Fibroblast of skin of left biceps (primary cell): ENCODE measurements around the gene CAPN8.

ENCODE experiments used
- DNase-seq, 2 experiments: peaks; one replicate each; pipeline ENCODE4 v3.0.0-alpha.2; 2013; ENCODE audit warnings: low read depth in 2 of 2

CAPN8 gene

DNA sequence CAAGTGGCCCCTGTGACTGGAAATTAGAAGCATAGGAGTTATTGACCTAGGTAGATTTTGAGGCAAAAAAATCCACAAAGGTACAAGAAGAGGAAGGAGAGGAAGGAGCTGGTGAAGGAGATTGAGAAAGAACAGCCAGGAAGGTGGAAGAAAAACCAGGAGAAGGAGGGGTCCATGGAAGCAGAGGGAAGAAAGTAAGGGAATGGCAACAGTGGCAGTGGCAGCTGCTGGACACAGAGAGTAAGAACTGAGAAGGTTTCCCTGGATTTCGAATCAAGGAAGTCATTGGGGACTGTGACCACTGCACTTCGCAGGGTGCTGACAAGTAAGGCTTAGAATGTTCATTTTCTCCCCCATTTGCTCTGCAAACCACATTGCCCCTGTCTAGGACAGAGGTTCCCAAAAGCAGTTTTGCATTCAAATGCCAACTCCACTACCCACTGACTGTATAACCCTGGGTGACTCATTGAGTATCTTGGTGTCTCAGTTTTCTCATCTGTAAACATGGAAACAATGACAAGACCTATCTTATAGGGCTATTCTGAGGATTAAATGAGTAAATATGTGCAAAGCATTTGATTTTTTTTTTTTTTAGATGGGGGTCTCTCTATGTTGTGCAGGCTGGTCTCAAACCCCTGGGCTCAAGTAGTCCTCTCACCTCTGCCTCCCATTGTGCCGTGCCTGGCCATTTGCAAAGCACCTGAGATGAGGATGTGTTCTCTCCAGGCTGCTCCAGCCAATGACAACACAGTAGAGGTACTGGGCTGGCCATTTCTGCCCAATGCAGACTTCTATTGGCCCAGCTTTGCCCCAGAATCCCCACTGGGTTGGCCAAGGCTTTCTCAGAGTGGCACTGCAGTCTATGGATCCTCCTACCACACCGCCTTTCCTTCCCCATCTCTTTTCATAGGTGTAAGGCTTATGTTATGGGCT lies 37.5 kb upstream of the CAPN8 start:
- no peak for DNase-seq

DNA sequence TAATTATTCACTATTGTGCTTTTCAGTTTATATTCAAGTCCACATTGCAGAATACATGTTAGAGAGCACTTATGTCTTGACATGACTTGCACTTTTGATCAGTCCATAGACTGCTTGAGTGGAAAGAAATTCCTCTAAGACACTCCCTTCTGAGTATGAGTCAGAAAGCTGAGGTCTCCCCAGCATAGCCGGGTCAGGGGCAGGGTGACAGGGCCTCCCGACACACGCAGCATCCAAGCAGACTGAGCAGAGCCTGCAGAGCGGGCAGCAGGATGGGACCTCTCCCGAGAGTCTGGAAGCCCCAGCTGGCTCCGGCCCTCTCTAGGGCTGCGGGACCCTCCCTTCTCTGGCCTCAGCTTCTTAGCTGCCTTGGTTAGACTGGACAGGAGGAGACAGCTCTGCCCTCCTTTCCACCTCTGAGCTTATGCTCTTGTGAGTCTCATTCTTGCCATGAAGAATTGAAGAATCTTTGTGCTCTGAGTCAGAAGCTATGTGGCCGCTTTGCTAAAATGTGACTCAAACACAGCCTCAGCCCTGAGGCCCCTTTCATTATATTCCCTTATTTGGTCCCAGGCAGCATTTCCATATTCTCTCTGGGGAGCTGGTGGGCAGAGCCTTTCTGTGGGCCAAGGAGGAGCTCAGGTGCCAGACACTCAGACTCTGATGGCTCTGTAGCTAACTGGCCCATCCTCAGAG lies 35.6 kb upstream of the CAPN8 start:
- peak; percentile 96 for DNase-seq

DNA sequence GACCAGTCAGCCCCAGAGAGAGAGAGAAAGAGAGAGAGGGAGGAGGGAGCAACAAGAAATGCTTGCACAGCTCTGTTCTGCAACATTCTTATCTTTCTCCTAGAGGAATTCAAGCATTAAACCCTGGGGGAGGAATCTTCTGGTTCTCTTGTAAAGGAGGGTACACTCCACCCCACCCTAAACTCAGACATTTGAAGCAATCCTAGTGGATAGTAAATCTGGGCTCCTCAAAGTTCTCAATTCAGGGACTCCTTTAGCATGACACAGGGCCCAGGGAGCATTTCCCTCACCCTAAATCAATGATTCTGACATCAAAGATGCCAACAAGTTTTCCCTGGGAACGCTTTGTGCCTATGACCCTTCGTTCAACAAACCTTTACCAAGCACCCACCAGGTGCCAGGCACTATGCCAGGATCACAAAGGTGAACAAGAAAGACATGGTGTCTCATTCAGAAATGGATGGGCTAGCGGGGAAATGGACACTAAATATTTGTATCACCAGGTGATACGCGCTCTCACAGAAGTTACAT lies 35.0 kb upstream of the CAPN8 start:
- no peak for DNase-seq

DNA sequence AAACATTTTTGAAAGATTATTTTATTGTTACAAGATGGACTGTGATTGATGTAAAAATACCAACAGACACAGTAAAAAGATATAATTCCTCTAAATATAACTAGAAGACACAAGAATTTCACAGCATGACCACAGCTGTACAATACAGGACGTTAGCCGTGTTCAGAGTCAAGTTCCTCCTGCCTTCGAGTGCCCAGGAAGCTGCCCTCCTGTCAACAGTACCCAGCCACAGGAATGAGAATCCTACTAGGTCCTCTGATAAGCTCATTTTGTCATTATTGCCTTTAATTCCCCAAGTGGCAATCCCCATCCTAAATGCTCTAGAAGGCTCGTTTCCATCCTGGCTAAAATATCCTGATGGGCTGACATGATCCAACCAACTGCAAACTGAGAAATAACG lies 30.4 kb upstream of the CAPN8 start:
- DNase-seq: no peak

DNA sequence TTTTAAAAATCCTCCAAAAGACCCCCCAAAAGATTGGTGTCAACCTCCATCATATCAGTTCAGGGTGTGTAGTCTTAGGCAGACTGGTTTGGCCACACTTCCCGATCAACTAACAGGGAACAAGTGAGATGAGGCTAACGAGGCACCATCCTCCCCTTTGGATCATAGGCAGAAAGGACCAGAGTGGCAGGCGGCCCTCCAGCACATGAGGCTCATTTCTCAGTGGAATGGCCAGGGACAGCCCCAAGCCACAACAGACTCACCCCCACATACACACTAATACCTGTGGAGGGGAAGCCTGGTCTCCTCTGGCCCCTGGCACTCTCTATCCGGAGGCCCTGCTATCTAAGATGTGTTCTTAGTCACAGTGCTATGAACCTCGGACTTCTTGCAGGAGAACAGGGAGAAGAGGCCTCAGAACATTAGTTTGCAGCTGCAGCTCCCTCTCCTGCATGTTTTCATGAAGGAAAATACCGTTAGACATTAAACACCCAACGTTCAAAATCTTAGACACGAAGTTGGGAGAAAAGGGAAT lies 29.6 kb upstream of the CAPN8 start:
- DNase-seq: no peak

DNA sequence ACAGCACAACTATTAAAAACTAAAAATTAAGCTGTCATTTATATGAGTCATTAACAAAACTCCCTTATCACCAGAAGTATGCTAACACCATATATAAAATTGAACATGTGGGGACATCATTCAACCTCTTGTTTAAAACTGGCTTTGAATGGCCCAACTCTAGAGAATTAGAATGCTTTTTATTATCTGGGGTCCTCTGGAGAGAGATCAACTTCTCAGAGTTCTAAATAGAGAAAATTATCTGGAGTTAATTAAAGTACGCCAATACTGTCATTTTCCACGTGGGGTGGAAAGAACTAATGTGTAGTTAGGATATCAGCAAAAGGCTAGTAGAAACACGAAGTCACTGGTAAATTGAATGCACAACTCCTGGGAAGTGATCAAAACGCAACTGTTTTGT lies 25.6 kb upstream of the CAPN8 start:
- no peak for DNase-seq

DNA sequence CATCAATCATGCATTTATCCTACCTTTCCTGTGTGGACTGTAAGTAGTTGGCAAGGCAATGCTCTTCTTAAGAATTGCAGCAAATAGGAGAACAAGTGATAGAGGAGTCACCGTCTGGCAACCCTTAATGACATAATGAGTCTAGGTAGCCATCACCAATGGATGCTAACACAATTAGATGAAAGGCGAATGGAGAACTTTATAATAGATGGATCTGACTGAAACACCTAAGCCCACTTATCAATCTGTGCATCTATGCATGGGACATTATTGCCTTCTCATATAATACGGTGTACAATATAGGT lies 18.9 kb upstream of the CAPN8 start:
- DNase-seq: no peak

DNA sequence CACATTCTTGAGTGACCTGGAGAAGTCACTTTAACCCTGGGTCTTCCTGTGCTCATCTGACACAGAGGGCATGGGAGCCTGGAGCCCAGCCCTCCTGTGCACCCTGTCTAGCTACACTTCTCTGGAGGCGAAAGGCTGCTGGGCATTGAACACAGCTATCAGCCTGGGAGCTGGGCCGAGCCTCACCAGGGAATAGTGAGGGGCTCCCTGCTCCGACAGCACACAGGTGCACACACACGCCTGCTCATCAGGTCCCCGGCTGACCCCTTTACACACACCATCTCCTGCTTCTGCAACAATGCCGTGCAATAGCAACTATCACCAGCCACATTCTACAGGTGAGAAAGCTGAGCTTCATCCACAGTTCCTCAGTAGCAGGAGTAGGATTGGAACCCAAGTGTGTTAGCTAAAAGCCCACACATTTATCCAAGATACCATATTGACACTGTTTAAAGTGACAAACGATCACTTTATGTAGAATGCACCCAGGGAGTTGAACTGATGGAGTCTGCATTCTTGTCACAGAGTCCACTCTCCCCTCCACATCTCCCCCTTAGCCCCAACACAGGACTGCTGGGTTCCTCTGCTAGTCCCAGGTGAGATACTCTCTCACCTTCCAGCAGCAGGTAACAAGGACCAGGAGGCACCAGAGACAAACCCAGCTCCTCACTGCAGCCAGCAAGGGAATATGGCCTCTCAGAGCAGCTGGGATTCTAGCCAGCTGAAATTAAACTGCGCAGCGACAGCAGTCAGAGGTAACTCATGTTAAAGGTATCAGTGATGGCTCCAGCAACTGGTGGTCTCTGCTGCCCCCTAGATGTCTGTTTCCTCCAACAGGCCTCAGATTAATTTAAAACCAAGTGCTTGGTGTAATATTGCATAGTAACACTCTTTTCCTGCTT lies 18.3 kb upstream of the CAPN8 start:
- DNase-seq: no peak

DNA sequence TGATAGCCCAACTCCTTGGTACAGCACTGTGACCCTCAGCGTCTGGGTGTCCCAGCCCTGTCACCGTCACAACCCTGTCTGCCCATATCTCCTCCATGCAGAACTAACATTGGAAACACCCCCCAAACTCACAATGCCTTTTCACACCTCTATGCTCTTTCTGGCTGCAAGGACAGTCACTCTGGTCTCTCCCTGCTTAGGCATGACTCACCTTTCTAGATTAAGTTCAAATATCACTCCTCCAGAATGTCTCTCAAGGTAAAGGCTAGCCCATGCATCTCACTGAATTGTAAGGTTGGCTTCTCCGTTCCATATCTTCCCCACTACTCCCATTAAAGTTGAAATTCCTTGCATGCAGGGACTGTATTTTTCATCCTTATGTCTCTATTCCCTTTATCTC lies 17.0 kb upstream of the CAPN8 start:
- no peak for DNase-seq

DNA sequence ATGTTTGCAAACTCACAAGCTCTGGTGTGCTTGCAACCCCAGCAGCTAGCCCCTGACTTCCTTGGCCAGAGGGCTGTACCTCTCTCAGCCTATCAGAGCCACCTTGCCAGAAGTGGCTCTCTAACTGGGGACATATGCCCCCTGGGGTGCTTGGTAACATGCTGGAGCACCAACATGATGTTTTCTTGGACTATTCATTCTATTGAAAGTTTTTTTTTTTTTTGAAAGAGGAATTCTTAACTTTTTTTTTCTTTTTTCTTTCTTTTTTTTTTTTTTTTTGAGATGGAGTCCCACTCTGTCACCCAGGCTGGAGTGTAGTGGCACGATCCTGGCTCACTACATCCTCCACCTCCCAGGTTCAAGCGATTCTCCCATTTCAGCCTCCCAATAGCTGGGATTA lies 14.7 kb upstream of the CAPN8 start:
- no peak for DNase-seq

DNA sequence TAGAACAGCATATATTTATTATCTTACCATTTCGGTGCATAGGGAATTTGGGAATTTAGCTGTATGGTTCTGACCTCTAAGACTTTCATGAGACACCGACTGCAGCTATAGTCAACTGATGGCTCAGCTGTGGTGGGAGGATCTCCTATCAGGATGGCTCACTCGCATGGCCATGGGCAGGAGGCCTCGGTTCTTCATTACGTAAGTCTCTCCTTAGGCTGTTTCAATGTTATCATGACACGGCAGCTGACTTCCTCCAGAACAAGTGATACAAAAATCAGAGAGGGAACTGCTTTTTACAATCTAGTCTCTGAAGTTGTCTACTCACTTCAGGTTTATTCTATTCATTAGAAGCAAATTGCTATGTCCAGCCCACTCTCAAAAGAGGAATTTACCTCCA lies 13.3 kb upstream of the CAPN8 start:
- DNase-seq: no peak

DNA sequence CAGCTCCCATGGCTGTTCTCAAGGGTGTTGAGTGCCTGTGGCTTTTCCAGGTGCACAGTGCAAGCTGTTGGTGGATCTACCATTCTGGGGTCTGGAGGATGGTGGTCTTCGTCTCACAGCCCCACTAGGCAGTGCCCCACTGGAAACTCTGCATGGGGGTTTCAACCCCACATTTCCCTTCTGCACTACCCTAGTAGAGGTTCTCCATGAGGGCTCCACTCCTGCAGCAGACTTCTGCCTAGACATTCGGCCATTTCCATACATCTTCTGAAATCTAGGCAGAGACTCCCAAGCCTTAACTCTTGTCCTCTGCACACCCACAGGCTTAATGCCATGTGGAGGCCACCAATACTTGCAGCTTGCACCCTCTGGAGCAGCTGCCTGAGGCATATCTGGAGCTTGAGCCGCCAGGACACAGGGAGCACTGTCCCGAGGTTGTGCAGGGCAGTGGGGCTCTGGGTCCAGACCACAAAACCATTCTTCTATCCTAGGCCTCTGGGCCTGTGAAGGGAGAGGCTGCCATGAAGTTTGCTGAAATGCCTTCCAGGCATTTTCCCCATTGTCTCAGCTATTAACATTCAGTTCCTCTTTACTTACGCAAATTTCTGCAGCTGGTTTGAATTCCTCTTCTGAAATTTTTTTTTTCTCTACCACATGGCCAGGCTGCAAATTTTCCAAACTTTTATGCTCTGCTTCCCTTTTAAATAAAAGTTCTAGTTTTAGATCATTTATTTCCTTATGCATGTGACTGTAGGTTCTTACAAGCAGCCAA lies 8.8 kb upstream of the CAPN8 start:
- no peak for DNase-seq

DNA sequence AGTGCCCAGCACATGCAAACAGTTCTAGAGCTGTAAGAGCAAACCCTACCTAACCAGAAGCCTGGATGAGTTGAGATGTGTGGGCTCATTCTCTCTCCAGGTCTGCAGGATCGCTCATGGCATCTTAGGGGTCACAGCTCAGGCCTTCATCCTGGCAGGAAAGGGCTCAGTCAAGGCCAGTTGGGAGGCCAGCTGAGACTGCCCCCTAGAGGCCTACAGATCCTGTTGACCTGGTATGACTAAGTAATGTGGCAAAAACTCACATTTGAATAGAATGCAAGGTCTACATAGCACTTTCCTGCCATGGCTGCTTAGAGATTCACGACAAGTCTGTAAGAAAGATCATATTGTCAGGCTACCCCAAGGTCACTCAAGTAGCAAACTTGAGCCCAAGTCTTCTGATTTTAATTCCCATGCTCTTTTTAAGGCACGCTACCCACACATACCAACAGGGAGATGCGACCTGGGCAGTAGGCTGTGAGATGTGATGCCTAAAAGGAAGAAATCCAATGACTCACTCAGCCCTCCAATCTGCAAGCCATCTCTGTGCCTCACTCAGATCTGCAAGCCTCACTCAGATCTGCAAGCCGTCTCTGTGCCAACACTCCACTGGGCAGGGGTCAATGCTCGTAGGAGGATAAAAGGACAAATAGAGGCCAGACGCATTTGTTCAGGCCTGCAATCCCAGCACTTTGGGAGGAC lies 5.1 kb upstream of the CAPN8 start:
- DNase-seq: no peak

DNA sequence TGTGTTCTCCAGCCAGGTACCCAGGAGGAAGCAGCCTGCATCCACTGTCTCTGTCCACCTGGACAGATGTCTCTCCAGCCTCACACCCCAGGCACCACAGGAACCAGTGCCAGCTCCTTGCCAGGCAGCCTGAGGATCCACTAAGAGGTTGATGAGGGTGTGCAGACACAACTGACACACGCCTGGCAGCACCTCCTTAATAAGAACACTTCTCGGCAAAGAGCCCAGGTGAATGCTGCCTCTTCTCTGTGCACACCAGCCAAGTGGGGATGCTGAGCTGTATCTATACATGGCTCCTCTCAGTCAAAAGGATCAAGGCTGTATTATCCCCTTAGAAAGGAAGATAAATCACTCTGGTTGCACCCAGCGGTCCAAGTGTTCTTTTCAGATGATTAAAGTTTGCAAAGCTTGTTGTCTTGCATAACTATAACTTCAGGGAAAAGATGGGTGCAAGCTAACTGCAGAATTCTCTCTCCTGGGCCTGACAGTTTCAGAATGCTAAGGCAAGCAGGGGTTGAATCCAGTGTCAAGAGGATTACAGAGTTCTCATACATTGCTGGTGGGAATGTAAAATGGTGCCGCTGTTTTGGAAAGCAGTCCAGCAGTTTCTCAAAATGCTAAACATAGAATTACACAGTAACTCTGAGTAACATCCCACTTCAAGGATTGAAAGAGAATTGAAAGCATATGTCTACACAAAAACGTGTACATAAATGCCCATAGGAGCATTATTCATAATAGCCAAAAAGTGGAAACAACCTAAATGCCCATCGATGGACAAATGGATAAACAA lies 3.7 kb upstream of the CAPN8 start:
- no peak for DNase-seq

DNA sequence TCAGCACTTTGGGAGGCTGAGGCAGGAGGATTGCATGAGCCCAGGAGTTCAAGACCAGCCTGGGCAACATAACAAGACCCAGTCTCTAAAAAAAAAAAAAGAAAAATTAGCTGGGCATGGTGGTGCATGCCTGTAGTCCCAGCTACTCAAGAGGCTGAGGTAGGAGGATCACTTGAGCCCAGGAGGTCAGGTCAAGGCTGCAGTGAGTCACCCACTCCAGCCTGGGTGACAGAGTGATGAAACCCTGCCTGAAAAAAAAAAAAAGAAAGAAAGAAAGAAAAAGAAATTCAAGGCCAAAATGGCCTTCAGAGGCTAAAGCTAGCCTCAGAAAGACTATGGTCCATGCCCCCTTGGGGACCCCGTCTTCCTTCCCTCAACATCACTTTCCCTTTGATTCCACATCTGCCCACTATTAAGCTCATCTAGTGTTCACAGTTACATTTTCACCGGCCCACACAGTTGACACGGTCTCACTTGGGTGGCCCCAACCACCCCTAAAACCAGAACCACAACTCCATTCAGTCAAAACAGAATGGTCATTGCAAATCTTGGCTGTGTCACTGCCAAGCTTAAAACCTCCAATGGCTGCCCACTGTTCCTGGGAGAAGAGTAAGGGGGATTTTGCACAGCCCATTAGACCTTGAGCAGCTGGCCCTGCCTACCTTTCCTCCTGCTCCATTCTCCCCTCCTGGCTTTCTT lies 2.1 kb upstream of the CAPN8 start:
- no peak for DNase-seq

DNA sequence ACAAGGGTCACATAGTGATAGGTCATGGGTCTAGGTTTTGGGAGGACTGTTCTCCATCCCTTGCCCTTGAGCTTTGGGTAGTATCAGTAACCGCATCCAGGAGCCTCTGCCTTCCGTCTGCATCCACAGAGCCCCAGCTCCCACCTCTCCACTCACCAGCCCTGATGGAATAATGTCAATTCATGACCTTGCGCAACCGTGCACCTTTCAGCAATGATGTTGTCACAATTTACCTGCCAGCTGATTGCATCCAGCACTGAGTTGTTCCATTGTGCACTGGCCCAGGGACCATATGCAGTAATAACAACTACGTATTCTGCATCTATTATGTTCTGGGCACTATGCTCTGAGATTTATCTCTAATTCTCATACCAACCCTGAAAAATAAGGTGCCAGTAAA lies 1.4 kb downstream of the CAPN8 start:
- DNase-seq: no peak

DNA sequence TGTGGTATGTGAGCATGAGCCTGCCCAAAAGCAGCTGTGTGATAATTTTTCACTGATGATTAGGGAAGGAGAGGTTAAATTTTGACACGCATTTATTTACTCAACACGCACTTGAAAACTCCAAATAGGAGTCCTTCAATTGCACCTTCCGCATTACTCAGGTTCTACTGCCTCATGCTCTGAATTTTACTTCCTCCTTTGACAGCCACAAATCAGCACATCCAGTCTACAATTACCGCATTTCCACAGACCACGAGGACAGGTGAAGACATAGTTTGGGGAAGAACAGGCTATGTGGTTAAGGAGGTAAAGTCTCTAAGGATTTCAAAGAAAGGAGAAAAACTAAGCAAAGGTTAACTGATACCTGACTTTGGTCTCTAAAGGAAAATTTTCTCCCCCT lies 2.6 kb downstream of the CAPN8 start:
- DNase-seq: no peak

DNA sequence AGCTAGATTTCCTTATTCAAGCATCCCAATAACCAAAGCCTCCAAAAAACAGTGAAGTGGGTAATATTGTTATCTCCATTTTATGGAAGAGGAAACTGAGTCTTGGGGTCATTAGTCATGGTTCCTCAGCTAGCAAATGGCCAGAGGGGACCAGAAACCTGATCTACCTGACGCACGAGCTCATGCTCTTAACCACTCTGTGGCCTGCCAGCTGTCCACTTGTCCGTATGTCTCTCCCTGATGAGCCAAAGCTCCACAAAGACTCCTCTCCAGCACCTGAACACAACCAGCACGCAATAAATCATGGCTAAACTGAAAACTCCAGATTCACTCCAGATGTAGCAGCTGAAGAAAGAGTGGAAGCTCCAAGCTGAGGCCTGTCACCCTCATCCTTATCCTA lies 5.8 kb downstream of the CAPN8 start:
- no peak for DNase-seq

DNA sequence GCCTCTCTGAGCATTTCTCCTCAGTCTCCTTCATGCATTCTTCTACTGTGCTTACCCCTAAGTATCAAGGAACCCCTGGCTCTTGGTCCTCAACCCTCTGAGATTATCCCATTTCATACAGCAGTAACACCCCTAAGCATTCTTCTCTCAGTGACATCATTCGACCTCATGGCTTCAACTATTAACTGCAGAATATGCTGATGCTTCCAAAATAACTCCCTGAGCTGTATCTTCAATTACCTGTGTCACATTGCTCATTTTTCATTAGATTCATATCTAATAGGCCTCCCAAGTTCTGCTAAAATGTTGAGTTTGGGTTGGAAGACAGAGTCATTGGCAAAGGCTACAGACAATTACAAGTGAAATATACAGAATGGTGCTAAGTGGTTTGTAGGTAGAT lies 7.5 kb downstream of the CAPN8 start:
- no peak for DNase-seq
